HL-60 (cell line): Measurements from ENCODE around the gene PSME3.
"Not testable (repeated sequence)": the region's sequence is repeated elsewhere in the genome, so short reads cannot be mapped to it uniquely, and the experiment has no call there.

Experiments
- DNase-seq, 2 experiments: peaks; one replicate each; pipeline ENCODE4 v3.0.0-alpha.2; 2010 to 2020; ENCODE audit warnings: low read depth in 1 of 2, low spot score in 1 of 2
- H3K27ac ChIP-seq: fragments of 250-450 bp; sonication (Bioruptor Pico); replicated peaks from 2 replicates; pipeline ENCODE4 v1.5.1; 2020; ENCODE audit warnings: mild to moderate bottlenecking, moderate library complexity
- H3K27me3 ChIP-seq: fragments of 250-450 bp; sonication (Bioruptor Pico); 2 replicates; pipeline ENCODE4 v1.5.1; 2021; ENCODE audit warnings: mild to moderate bottlenecking, moderate library complexity; ENCODE audit not compliant: insufficient read depth, poor library complexity, severe bottlenecking
- H3K4me3 ChIP-seq: replicated peaks from 2 replicates; pipeline ENCODE4 v1.5.1; 2011; ENCODE audit warnings: mild to moderate bottlenecking, control low read depth, low read length; ENCODE audit not compliant: insufficient read depth
- CTCF ChIP-seq: IDR thresholded peaks from one replicate; pipeline ENCODE4 v1.5.1; 2011; ENCODE audit warnings: low read length, control low read depth, inconsistent platforms; ENCODE audit not compliant: insufficient read depth
- GABPA ChIP-seq: IDR thresholded peaks from 2 replicates; pipeline ENCODE4 v1.6.1; 2012; ENCODE audit warnings: low read depth
- POLR2AphosphoS5 ChIP-seq: IDR thresholded peaks from 2 replicates; pipeline ENCODE4 v1.6.1; 2012; ENCODE audit warnings: low read depth
- SPI1 ChIP-seq: IDR thresholded peaks from 2 replicates; pipeline ENCODE4 v1.6.1; 2012; ENCODE audit warnings: low read depth, mild to moderate bottlenecking, borderline replicate concordance
- TF ChIP-seq, protein P1 (sequence below): IDR thresholded peaks from 2 replicates; pipeline ENCODE4 v1.6.1; 2012; ENCODE audit warnings: low read depth; ENCODE audit not compliant: insufficient replicate concordance

The PSME3 gene

DNA sequence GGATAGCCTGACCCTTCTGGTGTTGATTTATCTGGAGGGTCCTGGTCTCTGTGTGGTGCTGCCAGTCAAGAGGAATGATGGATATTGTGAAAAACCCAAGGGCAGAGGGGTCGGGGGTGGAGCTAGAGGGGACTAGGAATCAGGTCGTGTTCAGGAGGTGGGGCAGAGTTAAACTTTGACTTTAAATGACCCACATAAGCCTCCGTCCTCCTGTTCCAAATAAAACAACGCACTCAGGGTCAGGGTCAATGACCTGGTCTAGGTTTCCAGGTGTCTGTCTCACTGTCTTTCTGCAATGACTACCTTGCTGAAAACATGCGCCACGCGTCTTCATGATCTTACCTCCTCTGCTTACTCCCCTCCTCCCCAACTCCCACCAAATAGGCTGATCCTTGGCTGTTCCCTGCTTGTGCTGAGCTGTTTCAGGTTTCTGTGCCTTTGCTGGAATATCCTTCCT lies 32.5 kb downstream of the PSME3 start:
- DNase-seq, result no peak
- H3K4me3 ChIP-seq, result no peak overlapping the region
- no peak overlapping the region for H3K27ac ChIP-seq
- H3K27me3 ChIP-seq, result no peaks in the 10 kb centered on the region
- TF ChIP-seq, protein P1, sequence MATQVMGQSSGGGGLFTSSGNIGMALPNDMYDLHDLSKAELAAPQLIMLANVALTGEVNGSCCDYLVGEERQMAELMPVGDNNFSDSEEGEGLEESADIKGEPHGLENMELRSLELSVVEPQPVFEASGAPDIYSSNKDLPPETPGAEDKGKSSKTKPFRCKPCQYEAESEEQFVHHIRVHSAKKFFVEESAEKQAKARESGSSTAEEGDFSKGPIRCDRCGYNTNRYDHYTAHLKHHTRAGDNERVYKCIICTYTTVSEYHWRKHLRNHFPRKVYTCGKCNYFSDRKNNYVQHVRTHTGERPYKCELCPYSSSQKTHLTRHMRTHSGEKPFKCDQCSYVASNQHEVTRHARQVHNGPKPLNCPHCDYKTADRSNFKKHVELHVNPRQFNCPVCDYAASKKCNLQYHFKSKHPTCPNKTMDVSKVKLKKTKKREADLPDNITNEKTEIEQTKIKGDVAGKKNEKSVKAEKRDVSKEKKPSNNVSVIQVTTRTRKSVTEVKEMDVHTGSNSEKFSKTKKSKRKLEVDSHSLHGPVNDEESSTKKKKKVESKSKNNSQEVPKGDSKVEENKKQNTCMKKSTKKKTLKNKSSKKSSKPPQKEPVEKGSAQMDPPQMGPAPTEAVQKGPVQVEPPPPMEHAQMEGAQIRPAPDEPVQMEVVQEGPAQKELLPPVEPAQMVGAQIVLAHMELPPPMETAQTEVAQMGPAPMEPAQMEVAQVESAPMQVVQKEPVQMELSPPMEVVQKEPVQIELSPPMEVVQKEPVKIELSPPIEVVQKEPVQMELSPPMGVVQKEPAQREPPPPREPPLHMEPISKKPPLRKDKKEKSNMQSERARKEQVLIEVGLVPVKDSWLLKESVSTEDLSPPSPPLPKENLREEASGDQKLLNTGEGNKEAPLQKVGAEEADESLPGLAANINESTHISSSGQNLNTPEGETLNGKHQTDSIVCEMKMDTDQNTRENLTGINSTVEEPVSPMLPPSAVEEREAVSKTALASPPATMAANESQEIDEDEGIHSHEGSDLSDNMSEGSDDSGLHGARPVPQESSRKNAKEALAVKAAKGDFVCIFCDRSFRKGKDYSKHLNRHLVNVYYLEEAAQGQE, result no peak
- TF ChIP-seq SPI1 (no peak), POLR2AphosphoS5 (no peak), GABPA (no peak), CTCF (no peak)

- TF ChIP-seq POLR2AphosphoS5, result no peak
- no peak for TF ChIP-seq CTCF
- no peak for TF ChIP-seq SPI1
- TF ChIP-seq, protein P1, result no peak
- no peak for TF ChIP-seq GABPA
- Histone ChIP-seq H3K4me3 (no peak overlapping the region), H3K27ac (no peak overlapping the region), H3K27me3 (no peaks in the 10 kb centered on the region)
- DNase-seq, result no peak
Observed at GRCh38 chr17:42866216-42866615, 33.0 kb downstream of the PSME3 start.

GRCh38 chr17:42866631-42867575 lies 33.7 kb downstream of the PSME3 start:
- TF ChIP-seq GABPA (no peak), CTCF (no peak), POLR2AphosphoS5 (no peak), SPI1 (no peak)
- TF ChIP-seq, protein P1, result no peak
- no peak overlapping the region for H3K27ac ChIP-seq
- no peaks in the 10 kb centered on the region for H3K27me3 ChIP-seq
- H3K4me3 ChIP-seq, result no peak overlapping the region
- no peak for DNase-seq

GRCh38 chr17:42867694-42868261 lies 34.6 kb downstream of the PSME3 start:
- H3K4me3 ChIP-seq, H3K27me3 ChIP-seq, H3K27ac ChIP-seq, DNase-seq: not testable (repeated sequence)
